GM19324 (cell line): ENCODE measurements around the gene ZNF20.
"Not testable (repeated sequence)": the region's sequence is repeated elsewhere in the genome, so short reads cannot be mapped to it uniquely, and the experiment has no call there.

Experiments used
- ATAC-seq: cut with Tn5 transposase; IDR thresholded peaks from one replicate; pipeline ENCODE4 v1.9.1; 2021; ENCODE audit warnings: mild to moderate bottlenecking, moderate library complexity; ENCODE audit not compliant: unreplicated experiment, low FRiP score

ZNF20 gene

GRCh38 chr19:12113121-12113520 lies 27.0 kb downstream of the ZNF20 start:
- no peak for ATAC-seq

DNA sequence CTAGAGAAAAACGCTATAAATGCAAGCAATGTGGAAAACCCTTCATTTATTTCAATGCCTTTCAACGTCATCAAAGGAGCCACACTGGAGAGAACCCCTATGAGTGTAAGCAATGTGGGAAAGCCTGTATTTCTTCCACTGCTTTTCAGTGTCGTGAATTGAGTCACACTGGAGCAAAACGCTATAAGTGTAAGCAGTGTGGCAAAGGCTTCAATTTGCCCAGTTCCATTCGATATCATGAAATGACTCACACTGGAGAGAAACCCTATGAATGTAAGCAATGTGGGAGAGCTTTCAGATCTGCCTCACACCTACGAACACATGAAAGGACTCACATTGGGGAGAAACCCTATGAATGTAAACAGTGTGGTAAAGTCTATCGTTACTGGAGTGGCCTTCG lies 27.4 kb downstream of the ZNF20 start:
- no peak for ATAC-seq

DNA sequence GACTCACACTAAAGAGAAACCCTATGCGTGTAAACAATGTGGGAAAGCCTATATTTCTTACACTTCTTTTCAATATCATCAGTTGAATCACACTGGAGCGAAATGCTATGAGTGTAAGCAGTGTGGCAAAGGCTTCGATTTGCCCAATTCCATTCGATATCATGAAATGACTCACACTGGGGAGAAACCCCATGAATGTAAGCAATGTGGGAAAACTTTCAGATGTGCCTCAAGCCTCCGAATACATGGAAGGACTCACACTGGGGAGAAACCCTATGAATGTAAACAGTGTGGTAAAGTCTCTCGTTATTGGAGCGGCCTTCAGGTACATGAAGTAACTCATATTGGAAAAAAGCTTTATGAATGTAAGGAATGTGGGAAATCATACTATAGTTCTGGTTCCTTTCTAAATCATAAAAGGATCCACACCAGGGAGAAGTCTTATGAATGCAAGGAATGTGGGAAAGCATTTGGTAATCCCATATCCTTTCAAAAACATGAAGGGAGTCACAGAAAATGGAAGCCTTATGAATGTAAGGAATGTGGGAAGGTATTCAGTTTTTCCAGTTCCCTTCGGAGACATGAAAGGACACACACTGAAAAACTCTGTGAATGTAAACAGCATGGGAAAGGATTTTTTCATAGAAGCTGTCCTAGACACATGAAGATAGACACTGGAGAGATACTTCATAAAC lies 28.1 kb downstream of the ZNF20 start:
- no peak for ATAC-seq

- ATAC-seq: no peak
These were observed 29.0 kb downstream of the ZNF20 start for GRCh38 chr19:12111176-12111575.

DNA sequence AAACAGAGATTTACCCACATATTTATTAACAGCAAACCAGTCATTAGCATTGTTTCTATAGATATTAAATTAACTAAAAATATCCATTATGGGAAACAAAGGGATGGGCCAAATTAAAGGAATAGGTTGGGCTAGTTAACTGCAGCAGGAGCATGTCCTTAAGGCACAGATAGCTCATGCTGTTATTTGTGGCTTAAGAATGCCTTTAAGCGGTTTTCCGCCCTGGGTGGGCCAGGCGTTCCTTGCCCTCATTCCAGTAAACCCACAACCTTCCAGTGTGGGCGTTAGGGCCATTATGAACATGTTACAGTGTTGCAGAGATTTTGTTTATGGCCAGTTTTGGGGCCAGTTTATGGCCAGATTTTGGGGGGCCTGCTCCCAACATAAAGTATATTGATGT lies 36.2 kb downstream of the ZNF20 start:
- not testable (repeated sequence) for ATAC-seq

GRCh38 chr19:12098040-12098439 lies 42.1 kb downstream of the ZNF20 start:
- ATAC-seq: no peak

DNA sequence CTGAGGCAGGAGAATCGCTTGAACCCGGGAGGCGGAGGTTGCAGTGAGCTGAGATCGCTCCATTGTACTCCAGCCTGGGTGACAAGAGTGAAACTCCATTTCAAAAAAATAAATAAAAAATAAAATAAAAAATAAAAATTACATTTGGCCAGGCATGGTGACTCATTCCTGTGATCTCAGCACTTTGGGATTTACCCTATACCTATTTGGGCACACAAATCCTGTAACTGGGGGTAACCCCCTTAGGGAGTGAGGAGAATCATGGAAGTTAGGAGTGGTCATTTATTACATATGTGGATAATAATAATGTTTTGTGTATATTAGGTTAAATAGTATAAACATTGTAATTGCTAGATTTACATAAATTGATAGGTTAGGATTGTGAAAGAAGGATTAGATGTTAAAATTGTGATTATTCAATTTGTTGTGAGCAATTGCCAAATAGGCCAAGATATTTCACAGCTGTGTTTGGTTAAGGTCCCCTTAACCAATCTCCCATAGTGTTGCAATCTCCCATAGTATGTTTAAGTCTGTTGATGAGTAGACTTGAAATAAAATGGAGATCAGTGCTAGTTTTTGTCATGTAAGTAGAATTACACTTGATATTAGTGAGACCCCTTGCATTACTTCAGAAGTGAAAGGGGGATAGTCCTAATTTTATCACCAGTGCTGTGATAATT lies 44.9 kb downstream of the ZNF20 start:
- ATAC-seq: no peak

GRCh38 chr19:12093777-12094176 lies 46.4 kb downstream of the ZNF20 start:
- ATAC-seq: no peak

DNA sequence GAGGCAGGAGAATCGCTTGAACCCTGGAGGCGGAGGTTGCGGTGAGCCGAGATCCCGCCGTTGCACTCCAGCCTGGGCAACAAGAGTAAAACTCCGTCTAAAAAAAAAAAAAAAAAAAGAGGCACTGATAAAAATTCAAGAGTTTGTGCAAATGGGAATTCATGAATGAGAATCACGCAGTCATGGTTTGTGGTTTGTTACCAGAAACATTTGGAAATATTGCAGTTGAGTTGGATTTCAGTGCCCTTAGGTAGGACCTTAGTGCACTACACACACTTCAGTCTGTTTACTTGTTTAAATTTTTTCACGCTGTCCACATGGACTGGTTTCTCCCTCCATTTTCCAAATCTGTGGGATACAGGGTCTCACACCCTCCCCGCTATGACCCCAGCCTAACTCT lies 47.2 kb downstream of the ZNF20 start:
- ATAC-seq: no peak

DNA sequence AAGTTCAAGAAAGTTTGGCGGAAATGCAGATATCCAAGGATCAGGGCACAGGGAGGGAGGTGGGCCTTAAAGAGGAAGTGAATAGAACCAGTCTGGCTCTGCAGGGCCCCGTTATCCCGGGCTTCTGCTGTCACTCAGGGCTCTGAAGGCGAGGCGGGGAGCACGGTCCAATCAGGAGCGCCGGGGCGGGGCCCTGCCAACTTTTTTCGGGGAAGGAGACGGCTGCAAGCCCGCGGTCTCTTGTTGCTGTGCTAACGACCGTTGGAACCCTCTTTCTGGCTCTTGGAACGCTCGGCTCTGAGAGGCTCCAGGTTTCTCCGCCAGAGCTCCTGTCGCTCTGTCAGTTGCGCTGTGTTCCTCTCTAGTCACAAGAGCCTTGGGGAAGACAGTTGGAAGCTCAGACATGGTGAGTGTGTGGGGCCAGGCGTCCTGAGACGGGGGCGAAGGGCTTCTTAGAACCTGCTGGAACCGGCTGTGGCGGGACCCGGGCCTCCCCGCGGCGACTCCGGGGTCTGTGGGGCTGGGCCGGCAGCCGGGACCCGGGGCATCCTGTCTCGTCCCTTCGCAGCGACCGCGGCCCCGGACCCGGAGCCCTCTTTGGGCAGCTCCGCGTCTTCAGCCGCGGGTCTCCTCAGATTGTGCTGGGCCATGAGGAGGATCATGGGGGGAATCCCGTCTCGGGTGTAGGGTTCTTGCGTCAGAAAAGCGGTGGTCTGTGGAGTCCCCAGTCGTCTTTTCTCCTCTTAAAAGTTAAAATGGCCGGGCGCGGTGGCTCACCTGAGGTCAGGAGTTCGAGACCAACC lies 47.9 kb downstream of the ZNF20 start:
- ATAC-seq: no peak

DNA sequence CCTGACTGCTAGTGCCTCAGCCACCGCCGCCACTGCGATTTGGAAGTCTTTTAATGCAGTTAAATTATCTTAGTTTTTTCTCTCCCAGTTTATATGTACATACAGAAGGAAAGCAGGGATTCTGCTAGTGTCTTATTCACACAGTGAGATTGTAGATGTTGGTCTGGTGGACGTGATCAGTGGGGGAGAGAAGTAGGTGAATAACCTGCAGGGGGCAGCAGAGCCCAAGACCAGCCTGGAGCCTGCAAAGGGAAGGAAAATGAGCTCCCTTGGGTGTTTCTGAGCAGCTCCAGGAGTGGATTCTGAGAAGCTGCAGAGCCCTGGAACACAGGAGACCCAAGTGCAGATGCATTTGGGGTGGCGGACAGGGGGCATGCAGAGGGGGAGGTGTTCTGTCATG lies 49.3 kb downstream of the ZNF20 start:
- ATAC-seq: no peak

GRCh38 chr19:12085074-12085818 lies 54.9 kb downstream of the ZNF20 start:
- ATAC-seq: no peak

DNA sequence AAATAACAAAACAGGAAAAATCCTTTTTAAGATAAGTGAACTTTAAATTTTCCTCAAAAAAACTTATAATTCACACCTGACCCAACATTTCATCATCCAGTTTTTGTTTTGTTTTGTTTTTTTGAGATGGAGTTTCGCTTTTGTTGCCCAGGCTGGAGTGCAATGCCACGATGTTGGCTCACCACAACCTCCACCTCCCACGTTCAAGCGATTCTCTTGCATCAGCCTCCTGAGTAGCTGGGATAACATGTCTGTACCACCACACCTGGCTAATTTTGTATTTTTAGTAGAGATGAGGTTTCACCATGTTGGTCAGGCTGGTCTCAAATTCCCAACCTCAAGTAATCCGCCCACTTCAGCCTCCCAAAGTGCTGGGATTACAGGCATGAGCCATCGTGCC lies 56.8 kb downstream of the ZNF20 start:
- not testable (repeated sequence) for ATAC-seq
